Forelimb muscle (tissue), 1 donor: ENCODE data around the gene SLC38A5. TPM values are rescaled to one million over a fixed set of nuclear protein-coding genes. Genes with fewer than 3 reads are reported as not detected.
"Not testable (repeated sequence)": the region's sequence is repeated elsewhere in the genome, so short reads cannot be mapped to it uniquely, and the experiment has no call there.

ENCODE experiments used
- DNase-seq: peaks from one replicate; pipeline ENCODE4 v3.0.0-alpha.2; 2013; ENCODE audit warnings: low read depth
- polyA plus RNA-seq: library from polyadenylated mRNA; unstranded; fragments of 120-200 nt; gene quantifications from one replicate; pipeline ENCODE4 v1.2.1, GENCODE V29; 2013; ENCODE audit not compliant: insufficient read length

Gene SLC38A5
- polyA plus RNA-seq = 4.9 TPM

- DNase-seq = no peak
Observed at GRCh38 chrX:48470110-48470832, at the start of gene SLC38A5. Gene SLC38A5, minus strand, starts transcription at chrX:48470260. Its CDS starts 2,336 bp downstream, at chrX:48467924.

- not testable (repeated sequence) for DNase-seq
Observed at GRCh38 chrX:48519481-48519880, 49.4 kb upstream of the SLC38A5 start.

GRCh38 chrX:48516987-48517386 lies 46.9 kb upstream of the SLC38A5 start:
- no peak for DNase-seq

GRCh38 chrX:48516285-48516684 lies 46.2 kb upstream of the SLC38A5 start:
- no peak for DNase-seq

GRCh38 chrX:48515842-48516241 lies 45.8 kb upstream of the SLC38A5 start:
- DNase-seq = no peak

- DNase-seq = no peak
Observed at GRCh38 chrX:48514868-48515460, 44.9 kb upstream of the SLC38A5 start.

GRCh38 chrX:48514126-48514806 lies 44.2 kb upstream of the SLC38A5 start:
- no peak for DNase-seq

- no peak for DNase-seq
Observed at GRCh38 chrX:48513670-48514069, 43.6 kb upstream of the SLC38A5 start.

GRCh38 chrX:48512371-48512935 lies 42.4 kb upstream of the SLC38A5 start:
- no peak for DNase-seq

- no peak for DNase-seq
Observed at GRCh38 chrX:48511560-48511959, 41.5 kb upstream of the SLC38A5 start.

GRCh38 chrX:48509619-48510018 lies 39.6 kb upstream of the SLC38A5 start:
- no peak for DNase-seq

- no peak for DNase-seq
Observed at GRCh38 chrX:48509245-48509590, 39.2 kb upstream of the SLC38A5 start.

- no peak for DNase-seq
Observed at GRCh38 chrX:48508400-48509244, 38.6 kb upstream of the SLC38A5 start, which contains the start of gene PORCN. Gene PORCN, plus strand, starts transcription at chrX:48508992. Its CDS starts 829 bp downstream, at chrX:48509821.

- DNase-seq = no peak
Observed at GRCh38 chrX:48507246-48507645, 37.2 kb upstream of the SLC38A5 start.

GRCh38 chrX:48505481-48505880 lies 35.4 kb upstream of the SLC38A5 start:
- DNase-seq = no peak

GRCh38 chrX:48504261-48504660 lies 34.2 kb upstream of the SLC38A5 start:
- no peak for DNase-seq

GRCh38 chrX:48498374-48498809 lies 28.3 kb upstream of the SLC38A5 start:
- no peak for DNase-seq

GRCh38 chrX:48497871-48498270 lies 27.8 kb upstream of the SLC38A5 start:
- DNase-seq = no peak

GRCh38 chrX:48496660-48497059 lies 26.6 kb upstream of the SLC38A5 start:
- no peak for DNase-seq

- no peak for DNase-seq
Observed at GRCh38 chrX:48493890-48494364, 23.9 kb upstream of the SLC38A5 start.

- no peak for DNase-seq
Observed at GRCh38 chrX:48492293-48492910, 22.3 kb upstream of the SLC38A5 start.
